Smooth muscle cell of bladder (primary cell): ENCODE results near the gene WDR75. TPM values are rescaled to one million over a fixed set of nuclear protein-coding genes. Genes with fewer than 3 reads are reported as not detected.

ENCODE experiments used
- total RNA-seq: library from RNA; depleted of rRNA; stranded (reverse); fragments of >200 nt; gene quantifications from 2 replicates; pipeline ENCODE4 v1.2.3, GENCODE V29; 2014

The WDR75 gene
- total RNA-seq, result 42.1 and 44.8 TPM in 2 replicates

GRCh38 chr2:189440947-189441708, at the start of gene WDR75:
TSS of gene WDR75 (plus strand) at chr2:189441474. CDS start at chr2:189441493, 19 bp downstream.

Other genes with a start within 250 kb of the WDR75 start
- 28.0 and 103 TPM in 2 replicates for gene SLC40A1, start 139.3 kb downstream of the WDR75 start, total RNA-seq
- gene ASNSD1, start 220.0 kb downstream of the WDR75 start, total RNA-seq, result 53.3 and 71.1 TPM in 2 replicates
- gene ANKAR, start 233.2 kb downstream of the WDR75 start, total RNA-seq, result 6.5 and 6.8 TPM in 2 replicates